GM10266 (cell line): ENCODE results near the gene AQR.

ENCODE experiments used
- DNase-seq: peaks from one replicate; pipeline ENCODE4 v3.0.0; 2012; ENCODE audit errors: extremely low spot score
- TF ChIP-seq, protein P1 (sequence below): IDR thresholded peaks from 2 replicates; pipeline ENCODE4 v1.5.1; 2012; ENCODE audit warnings: mild to moderate bottlenecking, low read depth; ENCODE audit not compliant: control insufficient read depth, insufficient read depth; ENCODE audit errors: missing control alignments

AQR gene

GRCh38 chr15:34896183-34896582 lies 73.4 kb downstream of the AQR start:
- DNase-seq, result no peak
- TF ChIP-seq, protein P1, sequence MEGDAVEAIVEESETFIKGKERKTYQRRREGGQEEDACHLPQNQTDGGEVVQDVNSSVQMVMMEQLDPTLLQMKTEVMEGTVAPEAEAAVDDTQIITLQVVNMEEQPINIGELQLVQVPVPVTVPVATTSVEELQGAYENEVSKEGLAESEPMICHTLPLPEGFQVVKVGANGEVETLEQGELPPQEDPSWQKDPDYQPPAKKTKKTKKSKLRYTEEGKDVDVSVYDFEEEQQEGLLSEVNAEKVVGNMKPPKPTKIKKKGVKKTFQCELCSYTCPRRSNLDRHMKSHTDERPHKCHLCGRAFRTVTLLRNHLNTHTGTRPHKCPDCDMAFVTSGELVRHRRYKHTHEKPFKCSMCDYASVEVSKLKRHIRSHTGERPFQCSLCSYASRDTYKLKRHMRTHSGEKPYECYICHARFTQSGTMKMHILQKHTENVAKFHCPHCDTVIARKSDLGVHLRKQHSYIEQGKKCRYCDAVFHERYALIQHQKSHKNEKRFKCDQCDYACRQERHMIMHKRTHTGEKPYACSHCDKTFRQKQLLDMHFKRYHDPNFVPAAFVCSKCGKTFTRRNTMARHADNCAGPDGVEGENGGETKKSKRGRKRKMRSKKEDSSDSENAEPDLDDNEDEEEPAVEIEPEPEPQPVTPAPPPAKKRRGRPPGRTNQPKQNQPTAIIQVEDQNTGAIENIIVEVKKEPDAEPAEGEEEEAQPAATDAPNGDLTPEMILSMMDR, result no peak

- TF ChIP-seq, protein P1, result no peak
- no peak for DNase-seq
Measured at GRCh38 chr15:34893967-34894366, 75.6 kb downstream of the AQR start.

DNA sequence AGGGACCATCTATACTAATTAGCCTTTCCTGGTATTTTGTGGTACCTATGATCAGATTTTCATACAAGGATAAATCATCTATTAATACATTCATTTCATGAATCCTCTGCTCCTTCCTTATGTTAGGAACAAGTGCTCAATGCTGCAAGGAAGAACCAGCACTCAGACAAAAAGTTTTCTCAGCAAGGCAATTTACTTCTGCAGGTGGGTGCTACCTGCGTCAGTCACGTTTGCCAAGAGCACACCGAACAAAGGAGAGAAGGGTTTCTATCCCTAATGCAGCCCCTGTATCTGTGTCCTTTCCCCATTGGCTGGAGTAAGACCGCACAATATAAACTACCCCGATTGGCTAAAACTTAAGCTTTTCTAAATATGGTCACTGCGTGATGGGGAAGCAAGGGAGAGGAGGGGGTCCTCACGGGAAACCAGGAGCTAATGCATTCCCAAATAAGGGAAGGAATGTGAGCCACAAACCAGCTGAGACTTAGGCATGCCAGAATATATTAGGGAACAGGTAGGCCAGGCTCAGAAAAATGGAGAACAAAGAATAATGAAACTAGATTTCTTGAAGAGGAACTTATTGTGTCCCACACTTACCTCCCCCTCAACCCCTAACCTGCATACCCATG lies 76.5 kb downstream of the AQR start:
- TF ChIP-seq, protein P1, result no peak
- DNase-seq, result no peak

DNA sequence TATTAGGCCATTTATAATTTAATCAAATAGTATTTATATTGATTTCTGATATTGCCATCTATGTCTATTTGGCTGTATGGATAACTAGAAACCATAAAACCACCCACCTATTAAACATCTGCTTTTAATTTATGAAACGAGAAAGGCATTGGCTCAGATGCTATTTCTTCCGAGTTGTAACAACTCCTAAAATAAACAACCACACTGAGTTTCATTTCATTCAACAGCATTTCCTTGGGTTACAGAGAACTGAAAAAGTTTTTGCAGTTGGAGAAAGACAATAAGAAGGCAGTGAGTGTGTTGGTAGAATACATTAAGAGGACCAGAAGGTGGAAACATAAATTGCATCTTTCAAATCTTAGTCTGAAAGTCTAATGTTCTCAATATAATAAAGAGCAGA lies 79.1 kb downstream of the AQR start:
- no peak for DNase-seq
- TF ChIP-seq, protein P1, result no peak

GRCh38 chr15:34889476-34889875 lies 80.1 kb downstream of the AQR start:
- TF ChIP-seq, protein P1, result no peak
- DNase-seq, result no peak

DNA sequence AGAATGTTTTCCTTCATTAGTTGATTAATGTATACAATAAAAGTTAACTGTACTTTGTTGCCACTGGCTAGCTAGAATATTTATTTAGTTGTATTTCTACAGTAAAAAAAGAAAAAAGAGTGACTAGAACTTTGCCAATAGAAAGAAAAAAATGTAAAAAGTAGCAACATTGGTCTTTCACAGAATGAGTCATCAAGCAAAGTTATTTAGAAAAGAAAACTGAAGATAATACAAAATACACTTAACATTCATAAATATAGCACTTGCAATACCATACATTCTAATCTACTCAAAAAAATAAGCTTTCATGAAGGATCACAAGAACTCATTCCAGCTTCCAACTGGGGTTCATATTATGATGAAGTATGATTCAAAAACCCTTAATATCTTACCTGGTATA lies 83.4 kb downstream of the AQR start:
- DNase-seq, result no peak
- TF ChIP-seq, protein P1, result no peak

- DNase-seq, result no peak
- TF ChIP-seq, protein P1, result no peak
Measured at GRCh38 chr15:34883633-34884032, 85.9 kb downstream of the AQR start.
